Panc1 (cell line): ENCODE measurements around the gene APEX2. TPM values are rescaled to one million over a fixed set of nuclear protein-coding genes. Genes with fewer than 3 reads are reported as not detected.

Source experiments
- ATAC-seq: fragments of 200-7000 bp; cut with Tn5 transposase; 2 replicates; pipeline ENCODE4 v1.9.1; 2020; ENCODE audit warnings: mild to moderate bottlenecking, moderate library complexity
- BruUV-seq: library from RNA; stranded (reverse); fragments of 400-500 nt; replicated peaks from 2 replicates; lab custom pipeline; 2021; lab: Mats Ljungman, UMichigan
- CTCF ChIA-PET: fragments of 300-600 bp; sonication (Branson Sonifier 250); formaldehyde crosslinking; loops from one replicate; lab custom pipeline; 2022; ENCODE audit warnings: antibody characterized with exemption; lab: Charles Lee
- POLR2A ChIA-PET: fragments of 300-600 bp; sonication (Branson Sonifier 250); formaldehyde crosslinking; loops from one replicate; lab custom pipeline; 2022; ENCODE audit warnings: antibody characterized with exemption; lab: Charles Lee
- DNase-seq: peaks from one replicate; pipeline ENCODE4 v3.0.0-alpha.2; 2010; ENCODE audit warnings: low read depth, low spot score
- H3K27ac ChIP-seq: 2 replicates; pipeline ENCODE4 v1.5.1; 2011; ENCODE audit warnings: mild to moderate bottlenecking, low read length, inconsistent platforms
- H3K27me3 ChIP-seq: fragments of 200-500 bp; sonication (Bioruptor generic); 2 replicates; pipeline ENCODE4 v1.6.0; 2014; ENCODE audit warnings: low read length, inconsistent platforms; ENCODE audit not compliant: control insufficient read depth, insufficient read depth
- H3K36me3 ChIP-seq: fragments of 200-500 bp; sonication (Bioruptor generic); 2 replicates; pipeline ENCODE4 v1.5.1; 2014; ENCODE audit warnings: inconsistent platforms, mild to moderate bottlenecking, low read length, moderate library complexity; ENCODE audit not compliant: control insufficient read depth, insufficient read depth
- H3K4me1 ChIP-seq: 2 replicates; pipeline ENCODE4 v1.5.1; 2011; ENCODE audit warnings: inconsistent platforms, mild to moderate bottlenecking, low read length, moderate library complexity; ENCODE audit not compliant: control insufficient read depth, insufficient read depth
- H3K4me3 ChIP-seq, 2 experiments: 2 replicates each; pipeline ENCODE4 v1.5.1; 2011 to 2012; ENCODE audit warnings: low read depth in 2 of 2, low read length in 2 of 2, mild to moderate bottlenecking in 2 of 2, inconsistent platforms in 1 of 2, moderate library complexity in 1 of 2
- H3K9me3 ChIP-seq: fragments of 200-500 bp; sonication (Bioruptor generic); 2 replicates; pipeline ENCODE4 v1.5.1; 2014; ENCODE audit warnings: low read depth, mild to moderate bottlenecking, inconsistent platforms, low read length, moderate library complexity; ENCODE audit not compliant: control insufficient read depth, insufficient read depth
- POLR2AphosphoS5 ChIP-seq: IDR thresholded peaks from 2 replicates; pipeline ENCODE4 v1.6.1; 2012; ENCODE audit warnings: mild to moderate bottlenecking, low read depth, low read length, moderate library complexity
- SIN3A ChIP-seq: IDR thresholded peaks from 2 replicates; pipeline ENCODE4 v1.6.1; 2012; ENCODE audit warnings: low read depth, mild to moderate bottlenecking, low read length, moderate library complexity, borderline replicate concordance; ENCODE audit not compliant: insufficient read depth
- TCF7L2 ChIP-seq: IDR thresholded peaks from 2 replicates; pipeline ENCODE4 v1.6.1; 2011; ENCODE audit warnings: mild to moderate bottlenecking, low read depth, low read length, inconsistent platforms
- in situ Hi-C: cut with HindIII; loops from 2 replicates; pipeline ENCODE4 v1.10.0; 2016; ENCODE audit warnings: low sequenced_read_pairs, low pct_unique_long_range_greater_than_20kb
- intact Hi-C: fragments of 100-400 bp; cut with micrococcal nuclease; formaldehyde crosslinking; loops from one replicate; pipeline ENCODE4 v1.10.0; 2022; ENCODE audit not compliant: unreplicated experiment
- total RNA-seq: library from RNA; stranded (reverse); gene quantifications from one replicate; pipeline ENCODE4 v1.2.1, GENCODE V29; 2021; ENCODE audit not compliant: unreplicated experiment
- TF ChIP-seq, protein P1 (sequence below): fragments of 450-650 bp; IDR thresholded peaks from 2 replicates; pipeline ENCODE4 v1.5.1; 2017; ENCODE audit warnings: mild to moderate bottlenecking
- TF ChIP-seq, protein P2 (sequence below), 2 experiments: IDR thresholded peaks; 2 replicates each; pipeline ENCODE4 v1.6.1; 2011 to 2012; ENCODE audit warnings: low read depth in 2 of 2, control low read depth in 1 of 2, low read length in 1 of 2, mild to moderate bottlenecking in 1 of 2, moderate library complexity in 1 of 2; ENCODE audit not compliant: insufficient read depth in 1 of 2

Gene APEX2
- total RNA-seq, 1 experiment from 2014 or later = 32.3 TPM

DNA sequence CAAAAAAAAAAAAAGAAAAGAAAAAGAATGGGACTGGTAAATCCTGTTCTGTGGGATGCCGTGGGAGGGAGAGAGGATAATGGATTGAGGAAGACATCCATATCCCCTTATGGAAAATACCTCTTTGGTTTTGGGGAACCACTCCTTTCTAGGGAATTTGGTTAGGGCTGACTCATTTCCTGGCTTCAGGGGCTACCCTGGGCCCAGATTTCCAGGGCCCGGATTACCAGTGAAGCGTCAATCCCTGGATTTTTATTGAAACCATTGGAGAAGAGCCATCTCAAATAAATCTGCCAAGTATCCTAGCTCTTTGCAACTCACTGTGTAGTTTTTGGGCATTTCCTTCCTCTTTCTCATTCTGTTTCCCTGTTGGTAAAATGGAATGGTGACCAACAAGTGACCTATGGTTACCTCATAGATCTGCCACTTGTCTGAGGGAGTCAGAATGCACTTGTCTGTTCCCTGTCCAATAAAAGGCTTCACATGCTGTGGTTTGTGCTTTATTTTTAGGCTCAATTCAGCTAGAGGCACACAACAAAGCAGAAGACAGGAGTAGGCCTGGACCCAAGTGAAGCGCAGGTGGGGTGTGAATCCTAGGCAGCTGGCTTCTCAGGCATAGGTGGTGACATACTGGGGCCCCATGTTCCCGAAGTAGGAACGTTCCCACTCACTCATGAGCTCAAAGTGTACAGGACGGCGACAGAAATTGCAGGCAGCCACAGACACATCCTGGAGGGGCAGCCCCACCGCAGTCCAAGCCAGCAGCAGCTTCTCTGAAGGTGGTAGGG is 8.6 kb downstream of the APEX2 start:
- no TSS peak for BruUV-seq
- H3K4me1 ChIP-seq = no peaks in the 10 kb centered on the region
- H3K4me3 ChIP-seq = no peak overlapping the region
- intact Hi-C loops (no loop called here), in situ Hi-C loops (no loop called here)
- H3K27me3 ChIP-seq = no peaks in the 10 kb centered on the region
- ATAC-seq = peak; percentile 44; the same call in 1 of the 2 replicates
- ChIA-PET POLR2A (interaction anchor here (1.0 kb wide), 1 partner anchor 9 kb away, joined by 3 read pairs; the partner anchor contains the start of gene APEX2), CTCF (interaction anchor here (0.6 kb wide), 1 partner anchor 23 kb away, joined by 3 read pairs; no protein-coding TSS in a partner anchor)
- H3K27ac ChIP-seq = no peak overlapping the region
- DNase-seq = no peak
- H3K9me3 ChIP-seq = no peaks in the 10 kb centered on the region
- no peak for TF ChIP-seq SIN3A
- no peak for TF ChIP-seq TCF7L2
- TF ChIP-seq, protein P1, sequence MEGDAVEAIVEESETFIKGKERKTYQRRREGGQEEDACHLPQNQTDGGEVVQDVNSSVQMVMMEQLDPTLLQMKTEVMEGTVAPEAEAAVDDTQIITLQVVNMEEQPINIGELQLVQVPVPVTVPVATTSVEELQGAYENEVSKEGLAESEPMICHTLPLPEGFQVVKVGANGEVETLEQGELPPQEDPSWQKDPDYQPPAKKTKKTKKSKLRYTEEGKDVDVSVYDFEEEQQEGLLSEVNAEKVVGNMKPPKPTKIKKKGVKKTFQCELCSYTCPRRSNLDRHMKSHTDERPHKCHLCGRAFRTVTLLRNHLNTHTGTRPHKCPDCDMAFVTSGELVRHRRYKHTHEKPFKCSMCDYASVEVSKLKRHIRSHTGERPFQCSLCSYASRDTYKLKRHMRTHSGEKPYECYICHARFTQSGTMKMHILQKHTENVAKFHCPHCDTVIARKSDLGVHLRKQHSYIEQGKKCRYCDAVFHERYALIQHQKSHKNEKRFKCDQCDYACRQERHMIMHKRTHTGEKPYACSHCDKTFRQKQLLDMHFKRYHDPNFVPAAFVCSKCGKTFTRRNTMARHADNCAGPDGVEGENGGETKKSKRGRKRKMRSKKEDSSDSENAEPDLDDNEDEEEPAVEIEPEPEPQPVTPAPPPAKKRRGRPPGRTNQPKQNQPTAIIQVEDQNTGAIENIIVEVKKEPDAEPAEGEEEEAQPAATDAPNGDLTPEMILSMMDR = no peak
- no peak for TF ChIP-seq POLR2AphosphoS5
- TF ChIP-seq, protein P2, sequence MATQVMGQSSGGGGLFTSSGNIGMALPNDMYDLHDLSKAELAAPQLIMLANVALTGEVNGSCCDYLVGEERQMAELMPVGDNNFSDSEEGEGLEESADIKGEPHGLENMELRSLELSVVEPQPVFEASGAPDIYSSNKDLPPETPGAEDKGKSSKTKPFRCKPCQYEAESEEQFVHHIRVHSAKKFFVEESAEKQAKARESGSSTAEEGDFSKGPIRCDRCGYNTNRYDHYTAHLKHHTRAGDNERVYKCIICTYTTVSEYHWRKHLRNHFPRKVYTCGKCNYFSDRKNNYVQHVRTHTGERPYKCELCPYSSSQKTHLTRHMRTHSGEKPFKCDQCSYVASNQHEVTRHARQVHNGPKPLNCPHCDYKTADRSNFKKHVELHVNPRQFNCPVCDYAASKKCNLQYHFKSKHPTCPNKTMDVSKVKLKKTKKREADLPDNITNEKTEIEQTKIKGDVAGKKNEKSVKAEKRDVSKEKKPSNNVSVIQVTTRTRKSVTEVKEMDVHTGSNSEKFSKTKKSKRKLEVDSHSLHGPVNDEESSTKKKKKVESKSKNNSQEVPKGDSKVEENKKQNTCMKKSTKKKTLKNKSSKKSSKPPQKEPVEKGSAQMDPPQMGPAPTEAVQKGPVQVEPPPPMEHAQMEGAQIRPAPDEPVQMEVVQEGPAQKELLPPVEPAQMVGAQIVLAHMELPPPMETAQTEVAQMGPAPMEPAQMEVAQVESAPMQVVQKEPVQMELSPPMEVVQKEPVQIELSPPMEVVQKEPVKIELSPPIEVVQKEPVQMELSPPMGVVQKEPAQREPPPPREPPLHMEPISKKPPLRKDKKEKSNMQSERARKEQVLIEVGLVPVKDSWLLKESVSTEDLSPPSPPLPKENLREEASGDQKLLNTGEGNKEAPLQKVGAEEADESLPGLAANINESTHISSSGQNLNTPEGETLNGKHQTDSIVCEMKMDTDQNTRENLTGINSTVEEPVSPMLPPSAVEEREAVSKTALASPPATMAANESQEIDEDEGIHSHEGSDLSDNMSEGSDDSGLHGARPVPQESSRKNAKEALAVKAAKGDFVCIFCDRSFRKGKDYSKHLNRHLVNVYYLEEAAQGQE (IDR thresholded peaks at IDR 0.05; ENCODE audit: insufficient read depth in 1 of 2, low read depth in 2 of 2, low read length in 1 of 2) = no peak
- no peaks in the 10 kb centered on the region; the same call in 1 of the 2 replicates for H3K36me3 ChIP-seq

DNA sequence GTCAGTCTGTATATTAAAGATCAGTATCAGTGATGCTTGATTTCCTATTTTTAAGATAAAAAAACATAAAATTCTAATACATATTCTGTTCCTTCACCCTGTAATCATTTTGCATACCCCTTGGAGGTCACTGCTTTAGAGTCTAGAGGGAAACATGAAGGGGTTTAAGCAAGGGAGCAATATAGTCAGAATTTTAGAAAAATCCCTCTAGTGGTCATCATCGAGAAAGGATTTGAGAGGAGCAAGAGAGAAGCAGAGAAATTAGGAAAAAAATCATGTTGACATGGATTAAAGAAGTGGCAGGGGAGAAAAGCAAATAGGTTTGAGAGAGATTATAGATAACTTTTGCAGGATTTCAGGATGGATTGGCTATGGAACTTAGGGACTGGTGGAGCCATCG is 11.1 kb downstream of the APEX2 start:
- Histone ChIP-seq H3K4me1 (no peaks in the 10 kb centered on the region), H3K36me3 (no peaks in the 10 kb centered on the region), H3K4me3 (no peak overlapping the region), H3K27ac (no peak overlapping the region), H3K9me3 (no peaks in the 10 kb centered on the region), H3K27me3 (no peaks in the 10 kb centered on the region)
- ChIA-PET POLR2A (no interaction called here), CTCF (interaction anchor here (0.8 kb wide), 1 partner anchor 119 kb away, joined by 4 read pairs; no protein-coding TSS in a partner anchor)
- ATAC-seq (no peak), DNase-seq (no peak)
- intact Hi-C loops (no loop called here), in situ Hi-C loops (no loop called here)
- no TSS peak for BruUV-seq
- TF ChIP-seq TCF7L2 = no peak
- TF ChIP-seq, protein P2 (IDR thresholded peaks at IDR 0.05; ENCODE audit: insufficient read depth in 1 of 2, low read depth in 2 of 2, low read length in 1 of 2) = no peak
- TF ChIP-seq, protein P1 = peak; percentile 41; the same call in 1 of the 2 replicates
